Muscle of arm (tissue), 14 donors: ENCODE results near the gene TAF11L7. TPM values are rescaled to one million over a fixed set of nuclear protein-coding genes. Genes with fewer than 3 reads are reported as not detected.
"Not testable (repeated sequence)": the region's sequence is repeated elsewhere in the genome, so short reads cannot be mapped to it uniquely, and the experiment has no call there.

Experiments
- DNase-seq: peaks from one replicate; pipeline ENCODE4 v3.0.0-alpha.2; 2013
- long read RNA-seq, 11 donors: transcript quantifications; one replicate each; lab custom pipeline, GENCODE V29; 2026
- polyA plus RNA-seq, 12 donors: library from polyadenylated mRNA; unstranded; fragments of 120-200 nt; gene quantifications; one replicate each; pipeline ENCODE4 v1.2.1, GENCODE V29; 2013; ENCODE audit not compliant: insufficient read length in 12 of 12

TAF11L7 gene
- polyA plus RNA-seq: not detected
- long read RNA-seq, donor 1: 0 reads
- long read RNA-seq, donor 2: 0 reads
- long read RNA-seq, donor 3: 0 reads
- long read RNA-seq, donor 4: 0 reads
- long read RNA-seq, donor 5: 0 reads
- long read RNA-seq, donor 6: 0 reads
- long read RNA-seq, donor 7: 0 reads
- long read RNA-seq, donor 8: 0 reads
- long read RNA-seq, donor 9: 0 reads
- long read RNA-seq, donor 10: 0 reads
- long read RNA-seq, donor 11: 0 reads

GRCh38 chr5:17585658-17586057, at the start of gene TAF11L7:
TSS of gene TAF11L7 (minus strand) at chr5:17585758.
- DNase-seq: not testable (repeated sequence)

- no peak for DNase-seq
These were observed 48.6 kb upstream of the TAF11L7 start, which contains the start of gene TAF11L14 for GRCh38 chr5:17634160-17634559. TSS of gene TAF11L14 (plus strand) at chr5:17634460.

GRCh38 chr5:17631788-17632187, 46.2 kb upstream of the TAF11L7 start, which contains the start of gene TAF11L13:
TSS of gene TAF11L13 (plus strand) at chr5:17632088.
- DNase-seq: not testable (repeated sequence)

GRCh38 chr5:17625686-17626085, 40.1 kb upstream of the TAF11L7 start:
- no peak for DNase-seq

GRCh38 chr5:17620627-17621026, 35.1 kb upstream of the TAF11L7 start:
- no peak for DNase-seq

GRCh38 chr5:17619354-17619753, 33.8 kb upstream of the TAF11L7 start:
- no peak for DNase-seq

GRCh38 chr5:17614872-17615605, 29.5 kb upstream of the TAF11L7 start:
- no peak for DNase-seq

GRCh38 chr5:17610092-17610491, 24.5 kb upstream of the TAF11L7 start, which contains the start of gene TAF11L12:
TSS of gene TAF11L12 (plus strand) at chr5:17610392.
- DNase-seq: not testable (repeated sequence)

GRCh38 chr5:17607461-17607860, 21.9 kb upstream of the TAF11L7 start:
- DNase-seq: not testable (repeated sequence)

- DNase-seq: no peak
These were observed 19.4 kb upstream of the TAF11L7 start for GRCh38 chr5:17604951-17605350.

GRCh38 chr5:17603880-17604279, 18.3 kb upstream of the TAF11L7 start, which contains the start of gene TAF11L11:
TSS of gene TAF11L11 (plus strand) at chr5:17604183.
- not testable (repeated sequence) for DNase-seq

GRCh38 chr5:17597728-17598127, 12.2 kb upstream of the TAF11L7 start, which contains the start of gene TAF11L10:
TSS of gene TAF11L10 (minus strand) at chr5:17597828.
- DNase-seq: not testable (repeated sequence)

GRCh38 chr5:17594255-17594654, 8.7 kb upstream of the TAF11L7 start, which contains the start of gene TAF11L9:
TSS of gene TAF11L9 (minus strand) at chr5:17594394.
- DNase-seq: not testable (repeated sequence)

- not testable (repeated sequence) for DNase-seq
These were observed 5.3 kb upstream of the TAF11L7 start, which contains the start of gene TAF11L8 for GRCh38 chr5:17590860-17591259. TSS of gene TAF11L8 (minus strand) at chr5:17590960.

Other genes with a start within 250 kb of the TAF11L7 start
- gene TAF11L2, start 87.5 kb downstream of the TAF11L7 start, polyA plus RNA-seq: not detected
- not detected for gene TAF11L3, start 67.4 kb downstream of the TAF11L7 start, polyA plus RNA-seq
- gene TAF11L4, start 64.0 kb downstream of the TAF11L7 start, polyA plus RNA-seq: not detected
- not detected for gene TAF11L5, start 60.5 kb downstream of the TAF11L7 start, polyA plus RNA-seq
- gene TAF11L6, start 57.1 kb downstream of the TAF11L7 start, polyA plus RNA-seq: not detected
- gene TAF11L8, start 5.2 kb upstream of the TAF11L7 start, polyA plus RNA-seq: not detected
- gene TAF11L9, start 8.6 kb upstream of the TAF11L7 start, polyA plus RNA-seq: not detected
- gene TAF11L10, start 12.1 kb upstream of the TAF11L7 start, polyA plus RNA-seq: not detected
- not detected for gene TAF11L11, start 18.4 kb upstream of the TAF11L7 start, polyA plus RNA-seq
- gene TAF11L12, start 24.6 kb upstream of the TAF11L7 start, polyA plus RNA-seq: not detected
- not detected for gene TAF11L13, start 46.3 kb upstream of the TAF11L7 start, polyA plus RNA-seq
- not detected for gene TAF11L14, start 48.7 kb upstream of the TAF11L7 start, polyA plus RNA-seq